Retina (tissue), 1 donor: Measurements from ENCODE around the gene TMEM219.
"Not testable (repeated sequence)": the region's sequence is repeated elsewhere in the genome, so short reads cannot be mapped to it uniquely, and the experiment has no call there.

Experiments used
- DNase-seq: peaks from one replicate; pipeline ENCODE4 v3.0.0-alpha.2; 2016

Gene TMEM219

GRCh38 chr16:30016555-30017276 is 54.8 kb downstream of the TMEM219 start:
- no peak for DNase-seq

GRCh38 chr16:30017277-30017656 is 55.4 kb downstream of the TMEM219 start:
- no peak for DNase-seq

- DNase-seq, result not testable (repeated sequence)
These were observed 56.1 kb downstream of the TMEM219 start for GRCh38 chr16:30017937-30018336.

GRCh38 chr16:30018731-30019158 is 56.9 kb downstream of the TMEM219 start:
- no peak for DNase-seq
